Tibial nerve (tissue), 4 donors: ENCODE measurements around the gene OPCML. TPM values are rescaled to one million over a fixed set of nuclear protein-coding genes. Genes with fewer than 3 reads are reported as not detected.

Source experiments
- DNase-seq, 2 donors: peaks; one replicate each; pipeline ENCODE4 v3.0.0-alpha.2; 2019; ENCODE audit warnings: low spot score in 2 of 2
- H3K27ac ChIP-seq, 4 donors: fragments of 200-600 bp; sonication (generic) in 3 of 4; one replicate each; pipeline ENCODE4 v1.5.1; 2017 to 2019; ENCODE audit warnings: mild to moderate bottlenecking in 1 of 4
- H3K27me3 ChIP-seq, 2 donors: fragments of 200-600 bp; sonication (generic) in 1 of 2; one replicate each; pipeline versions ENCODE4 v1.5.1 to v1.6.0; 2017 to 2019
- H3K36me3 ChIP-seq, 3 donors: fragments of 200-600 bp; sonication (generic); one replicate each; pipeline ENCODE4 v1.5.1; 2018 to 2019
- H3K4me1 ChIP-seq, 4 donors: fragments of 200-600 bp; sonication (generic) in 3 of 4; one replicate each; pipeline ENCODE4 v1.5.1; 2017 to 2019
- H3K4me3 ChIP-seq, 4 donors: fragments of 200-600 bp; sonication (generic) in 3 of 4; one replicate each; pipeline ENCODE4 v1.5.1; 2017 to 2019; ENCODE audit warnings: mild to moderate bottlenecking in 1 of 4, moderate library complexity in 1 of 4
- H3K9me3 ChIP-seq, 4 donors: fragments of 200-600 bp; sonication (generic) in 3 of 4; one replicate each; pipeline ENCODE4 v1.5.1; 2017 to 2019
- EP300 ChIP-seq, 2 donors: sonication (generic); formaldehyde crosslinking; IDR thresholded peaks; one replicate each; pipeline ENCODE4 v1.6.1; 2017; ENCODE audit warnings: antibody characterized with exemption in 2 of 2, mild to moderate bottlenecking in 1 of 2
- POLR2A ChIP-seq, 2 donors: fragments of 450-650 bp; IDR thresholded peaks; one replicate each; pipeline ENCODE4 v1.6.1; 2017; ENCODE audit warnings: antibody characterized with exemption in 2 of 2, mild to moderate bottlenecking in 2 of 2, moderate library complexity in 2 of 2
- WGBS, 2 donors: methylation state at CpG; one replicate each; pipeline ENCODE4 v1.1.5; 2018; 5-methylcytosine and 5-hydroxymethylcytosine counted together
- total RNA-seq, 4 donors: library from RNA; depleted of rRNA; stranded (reverse); fragments of >200 nt; gene quantifications; one replicate each; pipeline ENCODE4 v1.1.0, GENCODE V29; 2016
- TF ChIP-seq, protein P1 (sequence below), 5 experiments: fragments of 200-600 bp in 3 of 5; fragments of 450-650 bp in 2 of 5; sonication (generic) in 3 of 5; IDR thresholded peaks; one replicate each; pipeline ENCODE4 v1.5.1; 2016 to 2019; ENCODE audit warnings: antibody characterized with exemption in 5 of 5, mild to moderate bottlenecking in 3 of 5, moderate library complexity in 2 of 5

The OPCML gene
- total RNA-seq, 4 donors from 2014 or later, result 1.0 to 10.8 (median 1.9) TPM

DNA sequence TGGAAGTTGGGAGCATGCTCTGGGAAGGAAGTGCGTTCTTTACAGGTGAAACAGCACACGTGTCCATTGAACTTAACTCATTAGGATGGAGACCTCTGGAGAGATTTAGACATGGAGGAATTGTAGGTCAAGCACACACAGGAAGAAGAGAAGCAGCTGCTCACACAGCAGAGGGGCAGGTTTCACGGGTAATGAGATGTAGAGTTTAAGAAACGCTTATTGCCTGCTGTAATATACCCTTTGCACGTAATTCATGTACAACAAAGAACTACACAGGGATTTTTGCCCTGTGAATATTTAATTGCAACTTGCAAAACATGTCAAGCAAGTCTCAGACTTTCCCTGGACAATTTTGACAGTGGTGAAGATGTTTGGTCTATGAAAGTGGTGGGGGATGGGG, 508.0 kb downstream of the OPCML start:
- Histone ChIP-seq H3K27ac (no peak overlapping the region), H3K4me1 (no peaks in the 10 kb centered on the region), H3K4me3 (no peak overlapping the region), H3K27me3 (no peaks in the 10 kb centered on the region), H3K9me3 (no peaks in the 10 kb centered on the region), H3K36me3 (no peaks in the 10 kb centered on the region)
- WGBS, 2 donors, result 66 to 70% methylated on average over 5 of the region's 5 CpGs
- TF ChIP-seq EP300 (IDR thresholded peaks at IDR 0.05), result no peak
- TF ChIP-seq, protein P1, sequence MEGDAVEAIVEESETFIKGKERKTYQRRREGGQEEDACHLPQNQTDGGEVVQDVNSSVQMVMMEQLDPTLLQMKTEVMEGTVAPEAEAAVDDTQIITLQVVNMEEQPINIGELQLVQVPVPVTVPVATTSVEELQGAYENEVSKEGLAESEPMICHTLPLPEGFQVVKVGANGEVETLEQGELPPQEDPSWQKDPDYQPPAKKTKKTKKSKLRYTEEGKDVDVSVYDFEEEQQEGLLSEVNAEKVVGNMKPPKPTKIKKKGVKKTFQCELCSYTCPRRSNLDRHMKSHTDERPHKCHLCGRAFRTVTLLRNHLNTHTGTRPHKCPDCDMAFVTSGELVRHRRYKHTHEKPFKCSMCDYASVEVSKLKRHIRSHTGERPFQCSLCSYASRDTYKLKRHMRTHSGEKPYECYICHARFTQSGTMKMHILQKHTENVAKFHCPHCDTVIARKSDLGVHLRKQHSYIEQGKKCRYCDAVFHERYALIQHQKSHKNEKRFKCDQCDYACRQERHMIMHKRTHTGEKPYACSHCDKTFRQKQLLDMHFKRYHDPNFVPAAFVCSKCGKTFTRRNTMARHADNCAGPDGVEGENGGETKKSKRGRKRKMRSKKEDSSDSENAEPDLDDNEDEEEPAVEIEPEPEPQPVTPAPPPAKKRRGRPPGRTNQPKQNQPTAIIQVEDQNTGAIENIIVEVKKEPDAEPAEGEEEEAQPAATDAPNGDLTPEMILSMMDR (IDR thresholded peaks at IDR 0.05), result no peak
- no peak for TF ChIP-seq POLR2A (IDR thresholded peaks at IDR 0.05)
- no peak for DNase-seq

DNA sequence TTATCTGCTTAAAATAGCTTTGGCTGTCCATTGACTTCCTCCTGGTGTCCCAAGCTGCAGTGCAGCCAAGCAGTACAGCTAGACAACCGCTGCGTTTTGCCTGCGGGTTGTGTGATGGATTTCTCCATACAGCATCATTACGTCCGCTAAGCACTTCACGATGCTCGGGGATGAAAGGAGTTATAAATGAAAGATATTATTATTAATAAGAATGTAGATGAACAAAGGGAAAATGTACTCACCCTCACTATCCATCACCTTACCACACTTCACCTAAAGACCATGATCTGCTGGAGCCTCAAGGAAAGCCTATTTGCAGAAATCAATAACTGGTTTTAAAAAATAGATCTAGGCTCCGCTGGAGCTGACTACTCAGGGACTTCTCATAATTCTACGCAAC, 509.1 kb downstream of the OPCML start:
- Histone ChIP-seq H3K4me1 (no peaks in the 10 kb centered on the region), H3K9me3 (no peaks in the 10 kb centered on the region), H3K27ac (no peak overlapping the region), H3K27me3 (no peaks in the 10 kb centered on the region), H3K4me3 (no peak overlapping the region), H3K36me3 (no peaks in the 10 kb centered on the region)
- DNase-seq, result no peak
- 90 to 92% methylated on average over 9 of the region's 9 CpGs for WGBS, 2 donors
- TF ChIP-seq, protein P1 (IDR thresholded peaks at IDR 0.05), result no peak
- TF ChIP-seq EP300 (IDR thresholded peaks at IDR 0.05) (no peak), POLR2A (IDR thresholded peaks at IDR 0.05) (no peak)

DNA sequence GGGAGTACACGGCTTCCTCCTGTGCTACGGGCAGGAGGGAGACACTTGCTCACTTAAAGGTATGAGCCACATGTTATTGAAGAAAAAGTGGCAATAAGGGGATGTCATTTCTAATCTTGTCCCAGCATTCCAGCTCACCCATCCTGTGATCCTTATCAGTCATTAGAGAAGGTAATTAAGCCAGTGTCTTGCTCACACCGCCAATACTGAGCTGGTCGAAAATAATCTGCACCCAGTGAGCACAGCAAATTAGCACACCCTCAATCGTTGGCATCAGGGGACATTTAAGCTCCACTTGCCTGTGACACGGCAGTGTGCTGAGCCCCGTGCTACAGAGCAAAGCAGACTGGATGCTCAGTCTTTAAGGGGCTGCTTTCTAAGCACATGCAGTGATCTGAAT, 510.7 kb downstream of the OPCML start:
- DNase-seq, result no peak
- Histone ChIP-seq H3K27me3 (no peaks in the 10 kb centered on the region), H3K9me3 (no peaks in the 10 kb centered on the region), H3K4me1 (no peaks in the 10 kb centered on the region), H3K4me3 (no peak overlapping the region), H3K36me3 (no peaks in the 10 kb centered on the region), H3K27ac (no peak overlapping the region)
- WGBS, 2 donors, result 55 to 73% methylated on average over 7 of the region's 7 CpGs
- TF ChIP-seq EP300 (IDR thresholded peaks at IDR 0.05), result no peak

DNA sequence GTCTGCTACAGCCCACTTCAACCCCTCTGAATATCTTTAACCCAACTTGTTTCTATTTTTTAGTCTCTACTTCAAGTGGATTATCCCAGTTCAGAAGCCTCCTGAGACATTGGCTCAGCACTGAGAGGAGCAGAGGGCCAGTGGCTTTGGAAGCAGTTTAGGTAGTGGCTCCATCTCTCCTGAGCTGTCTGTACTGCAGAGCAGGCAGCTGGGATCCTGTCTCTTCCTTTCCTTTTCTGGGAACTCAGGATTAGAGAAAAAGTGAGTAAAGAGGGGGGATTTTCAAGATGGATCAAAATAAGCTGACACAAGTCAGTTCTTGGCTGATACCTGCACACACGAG, 512.0 kb downstream of the OPCML start:
- Histone ChIP-seq H3K4me3 (no peak overlapping the region), H3K9me3 (no peaks in the 10 kb centered on the region), H3K4me1 (no peaks in the 10 kb centered on the region), H3K27me3 (no peaks in the 10 kb centered on the region), H3K36me3 (no peaks in the 10 kb centered on the region), H3K27ac (no peak overlapping the region)
- TF ChIP-seq, protein P1 (IDR thresholded peaks at IDR 0.05), result no peak
- TF ChIP-seq POLR2A (IDR thresholded peaks at IDR 0.05) (no peak), EP300 (IDR thresholded peaks at IDR 0.05) (no peak)
- WGBS, 2 donors, result 47 to 63% methylated on average over 1 of the region's 1 CpG
- no peak for DNase-seq

DNA sequence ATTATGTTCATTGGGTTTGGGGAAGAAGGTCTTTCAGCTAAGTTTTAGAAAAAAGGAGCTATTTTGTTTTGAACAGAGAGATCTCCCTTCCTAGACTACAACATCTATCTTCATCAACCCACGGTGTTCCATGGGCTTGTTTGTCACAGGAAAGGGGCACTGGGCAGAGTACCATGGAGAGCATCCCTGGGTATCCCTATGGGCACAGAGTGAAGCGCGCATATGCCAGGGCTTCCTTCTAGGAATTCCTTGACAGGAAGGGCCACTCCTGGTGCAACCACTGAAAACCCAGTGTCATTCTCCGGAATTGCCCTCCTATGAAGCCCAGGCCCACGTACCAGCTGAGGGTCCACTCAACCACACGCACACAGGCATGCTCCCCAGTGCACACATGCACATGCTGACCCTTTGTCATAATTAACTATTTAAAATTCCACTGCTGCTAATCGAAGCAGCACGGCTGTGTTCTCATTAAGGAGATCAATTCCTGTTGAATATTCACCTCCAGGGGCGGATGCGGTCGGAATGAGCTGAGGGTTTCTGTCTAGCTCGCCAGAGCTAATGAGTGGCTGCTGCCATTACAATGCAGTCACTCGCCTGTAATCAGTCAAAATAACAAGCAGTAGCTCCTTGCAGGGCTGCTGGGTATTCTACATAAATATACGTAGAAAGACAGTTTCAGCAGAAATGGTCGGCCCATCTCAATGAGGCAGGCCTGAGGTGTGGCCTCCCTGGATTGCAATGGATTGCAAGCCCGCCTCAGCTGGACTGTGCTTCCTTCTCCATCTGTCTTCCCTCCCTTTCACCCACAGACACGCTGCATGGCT, 512.5 kb downstream of the OPCML start:
- H3K27ac ChIP-seq, result no peak overlapping the region
- no peaks in the 10 kb centered on the region for H3K36me3 ChIP-seq
- H3K9me3 ChIP-seq, result no peaks in the 10 kb centered on the region
- no peak for DNase-seq
- H3K4me3 ChIP-seq, result no peak overlapping the region
- WGBS, 2 donors, result 87% methylated on average over 17 of the region's 17 CpGs
- TF ChIP-seq, protein P1 (IDR thresholded peaks at IDR 0.05), result no peak
- TF ChIP-seq POLR2A (IDR thresholded peaks at IDR 0.05), result no peak
- no peak for TF ChIP-seq EP300 (IDR thresholded peaks at IDR 0.05)
- no peaks in the 10 kb centered on the region for H3K4me1 ChIP-seq
- H3K27me3 ChIP-seq, result no peaks in the 10 kb centered on the region
